ENCODE measurements around the gene MINAR1. TPM values are rescaled to one million over a fixed set of nuclear protein-coding genes. Genes with fewer than 3 reads are reported as not detected.

MINAR1 gene
- total and polyA plus RNA-seq, 11 donors: 0.04 to 0.29 (median 0.12) TPM; not detected in 2

GRCh38 chr15:79479616-79480015 lies 47.5 kb downstream of the MINAR1 start:
- Histone ChIP-seq H3K9me3 (no peaks in the 10 kb centered on the region), H3K27me3 (no peaks in the 10 kb centered on the region), H3K27ac (no peak overlapping the region), H3K36me3 (no peaks in the 10 kb centered on the region), H3K4me1 (no peaks in the 10 kb centered on the region), H3K4me3 (no peak overlapping the region)
- ATAC-seq: no peak
- intact Hi-C loops (cut with DNase I): no loop called here
- WGBS, 4 donors: 68 to 83% (median 72%) methylated on average over 2 of the region's 2 CpGs
- DNase-seq: no peak
- TF ChIP-seq POLR2A (IDR thresholded peaks at IDR 0.05): no peak

- intact Hi-C loops (cut with DNase I): no loop called here
- Histone ChIP-seq H3K36me3 (no peaks in the 10 kb centered on the region), H3K27ac (no peak overlapping the region), H3K4me3 (no peak overlapping the region), H3K9me3 (no peaks in the 10 kb centered on the region), H3K27me3 (no peaks in the 10 kb centered on the region), H3K4me1 (no peaks in the 10 kb centered on the region)
- 80 to 87% (median 82%) methylated on average over 7 of the region's 7 CpGs for WGBS, 4 donors
- DNase-seq: no peak
- no peak for ATAC-seq
- TF ChIP-seq CTCF (IDR thresholded peaks at IDR 0.05): no peak
- no peak for TF ChIP-seq POLR2A (IDR thresholded peaks at IDR 0.05)
These were observed 49.7 kb downstream of the MINAR1 start for GRCh38 chr15:79481793-79482192.

Other genes starting within 250 kb of the MINAR1 start
- gene ANKRD34C, start 149.6 kb upstream of the MINAR1 start, total RNA-seq: 1 to 10 TPM in 2 of 9 donors, under 1 TPM in 7; 0.09 to 2.0 (median 0.47) TPM
- under 1 TPM in 1 of 2 donors, not detected in 1; 0.15 TPM for gene ANKRD34C, start 149.6 kb upstream of the MINAR1 start, polyA plus RNA-seq
- gene TMED3, start 121.2 kb upstream of the MINAR1 start, total RNA-seq: 10 to 100 TPM; 18.0 to 48.2 (median 24.6) TPM
- 10 to 100 TPM; 16.5 to 40.4 TPM for gene TMED3, start 121.2 kb upstream of the MINAR1 start, polyA plus RNA-seq